IMR-90 (cell line): Measurements from ENCODE around the gene CD2BP2. TPM values are rescaled to one million over a fixed set of nuclear protein-coding genes. Genes with fewer than 3 reads are reported as not detected.
A peak's percentile ranks its signal among the peaks of the same experiment; 100 is the strongest.

ENCODE experiments used
- ATAC-seq: fragments of 200-7000 bp; cut with Tn5 transposase; 2 replicates; pipeline ENCODE4 v1.9.1; 2020; ENCODE audit warnings: low read depth, mild to moderate bottlenecking, moderate library complexity
- BruUV-seq: library from RNA; stranded (reverse); fragments of 400-500 nt; replicated peaks from 2 replicates; lab custom pipeline; 2021; lab: Mats Ljungman, UMichigan
- CTCF ChIA-PET: fragments of 300-600 bp; formaldehyde crosslinking; extraction: SDS; loops from one replicate; lab custom pipeline; 2021; ENCODE audit warnings: antibody characterized with exemption; lab: Yijun Ruan, JAX
- POLR2A ChIA-PET: fragments of 300-600 bp; sonication (Branson Sonifier 250); formaldehyde crosslinking; loops from one replicate; lab custom pipeline; 2022; ENCODE audit warnings: antibody characterized with exemption; ENCODE audit not compliant: unreplicated experiment; lab: Charles Lee
- DNase-seq: peaks from one replicate; pipeline ENCODE4 v3.0.0; 2013
- H2AFZ ChIP-seq: replicated peaks from 2 replicates; pipeline ENCODE3; 2013; ENCODE audit warnings: low read length, mild to moderate bottlenecking; ENCODE audit not compliant: poor library complexity
- H2AK5ac ChIP-seq: 2 replicates; pipeline ENCODE4 v1.6.1; 2013; ENCODE audit warnings: low read depth, low read length, inconsistent platforms
- H2AK9ac ChIP-seq: replicated peaks from 2 replicates; pipeline ENCODE3; 2013; ENCODE audit warnings: mild to moderate bottlenecking, low read depth, low read length, moderate library complexity; ENCODE audit not compliant: poor library complexity
- H2BK120ac ChIP-seq: 2 replicates; pipeline ENCODE4 v1.6.1; 2013; ENCODE audit warnings: low read depth, low read length, inconsistent platforms
- H2BK15ac ChIP-seq: 3 replicates; pipeline ENCODE4 v1.6.1; 2013; ENCODE audit warnings: low read depth, low read length, inconsistent platforms
- H2BK20ac ChIP-seq: 2 replicates; pipeline ENCODE4 v1.6.1; 2013; ENCODE audit warnings: low read depth, mild to moderate bottlenecking, inconsistent platforms, low read length, moderate library complexity
- H2BK5ac ChIP-seq: 2 replicates; pipeline ENCODE4 v1.6.1; 2013; ENCODE audit warnings: mild to moderate bottlenecking, low read depth, low read length, inconsistent platforms; ENCODE audit not compliant: poor library complexity, severe bottlenecking
- H3K14ac ChIP-seq: replicated peaks from 2 replicates; pipeline ENCODE4 v1.6.1; 2013; ENCODE audit warnings: low read depth, low read length, inconsistent platforms
- H3K18ac ChIP-seq: 2 replicates; pipeline ENCODE4 v1.6.1; 2013; ENCODE audit warnings: low read depth, low read length, control low read depth
- H3K23ac ChIP-seq: 2 replicates; pipeline ENCODE4 v1.6.1; 2013; ENCODE audit warnings: low read depth, low read length, inconsistent platforms
- H3K27ac ChIP-seq: 2 replicates; pipeline ENCODE4 v1.5.1; 2013; ENCODE audit warnings: mild to moderate bottlenecking, control low read depth, low read length; ENCODE audit not compliant: insufficient read depth
- H3K27me3 ChIP-seq: 2 replicates; pipeline ENCODE4 v1.6.1; 2013; ENCODE audit warnings: low read length; ENCODE audit not compliant: control insufficient read depth, insufficient read depth
- H3K36me3 ChIP-seq: 2 replicates; pipeline ENCODE4 v1.6.1; 2013; ENCODE audit warnings: low read length, mixed read lengths; ENCODE audit not compliant: control insufficient read depth, insufficient read depth
- H3K4ac ChIP-seq: 2 replicates; pipeline ENCODE4 v1.6.1; 2013; ENCODE audit warnings: low read depth, low read length, inconsistent platforms
- H3K4me1 ChIP-seq: 2 replicates; pipeline ENCODE4 v1.6.1; 2013; ENCODE audit warnings: low read length, mixed read lengths; ENCODE audit not compliant: control insufficient read depth, insufficient read depth
- H3K4me2 ChIP-seq: 2 replicates; pipeline ENCODE4 v1.6.1; 2013; ENCODE audit warnings: low read depth, mild to moderate bottlenecking, control low read depth, low read length, moderate library complexity
- H3K4me3 ChIP-seq: 2 replicates; pipeline ENCODE4 v1.5.1; 2013; ENCODE audit warnings: low read depth, mild to moderate bottlenecking, control low read depth, low read length, moderate library complexity; ENCODE audit not compliant: insufficient read depth
- H3K56ac ChIP-seq: 2 replicates; pipeline ENCODE4 v1.6.1; 2013; ENCODE audit warnings: low read length, inconsistent platforms; ENCODE audit not compliant: insufficient read depth; ENCODE audit errors: extremely low read depth
- H3K79me1 ChIP-seq, 2 experiments: 2 replicates each; pipeline ENCODE4 v1.6.1; 2013; ENCODE audit warnings: low read length in 2 of 2, inconsistent platforms in 1 of 2, low read depth in 1 of 2
- H3K9ac ChIP-seq: 2 replicates; pipeline ENCODE4 v1.6.1; 2013; ENCODE audit warnings: low read depth, low read length, control low read depth
- H3K9me1 ChIP-seq: 2 replicates; pipeline ENCODE4 v1.6.1; 2013; ENCODE audit warnings: low read length, inconsistent platforms; ENCODE audit not compliant: insufficient read depth
- H3K9me3 ChIP-seq: 2 replicates; pipeline ENCODE4 v1.6.1; 2013; ENCODE audit warnings: low read length; ENCODE audit not compliant: control insufficient read depth, insufficient read depth
- H4K20me1 ChIP-seq: 2 replicates; pipeline ENCODE4 v1.6.1; 2013; ENCODE audit warnings: low read length, inconsistent platforms; ENCODE audit not compliant: insufficient read depth
- H4K5ac ChIP-seq: 2 replicates; pipeline ENCODE4 v1.6.1; 2013; ENCODE audit warnings: mild to moderate bottlenecking, low read depth, low read length, control low read depth
- H4K8ac ChIP-seq, 2 experiments: 2 replicates each; pipeline ENCODE4 v1.6.1; 2013; ENCODE audit warnings: low read depth in 2 of 2, low read length in 2 of 2, control low read depth in 1 of 2, inconsistent platforms in 1 of 2
- H4K91ac ChIP-seq: 2 replicates; pipeline ENCODE4 v1.6.1; 2013; ENCODE audit warnings: low read depth, low read length, inconsistent platforms; ENCODE audit not compliant: insufficient read depth
- BHLHE40 ChIP-seq: fragments of 150-350 bp; IDR thresholded peaks from 2 replicates; pipeline ENCODE4 v1.6.1; 2016; ENCODE audit warnings: mild to moderate bottlenecking, low read depth, low read length
- CHD1 ChIP-seq: IDR thresholded peaks from 2 replicates; pipeline ENCODE4 v1.6.1; 2012; ENCODE audit warnings: low read depth, low read length, improper control_type of control experiment
- FOS ChIP-seq: fragments of 150-350 bp; IDR thresholded peaks from 2 replicates; pipeline ENCODE4 v1.6.1; 2016; ENCODE audit warnings: low read depth, low read length
- MAFK ChIP-seq: IDR thresholded peaks from 2 replicates; pipeline ENCODE4 v1.6.1; 2012; ENCODE audit warnings: low read depth, low read length, improper control_type of control experiment
- MXI1 ChIP-seq: IDR thresholded peaks from 2 replicates; pipeline ENCODE4 v1.6.1; 2012; ENCODE audit warnings: low read depth, mild to moderate bottlenecking, low read length, moderate library complexity, borderline replicate concordance
- NFE2L2 ChIP-seq: fragments of 150-350 bp; IDR thresholded peaks from 2 replicates; pipeline ENCODE4 v1.6.1; 2016; ENCODE audit warnings: low read depth, mild to moderate bottlenecking, low read length
- RCOR1 ChIP-seq: IDR thresholded peaks from 2 replicates; pipeline ENCODE4 v1.6.1; 2012; ENCODE audit warnings: mild to moderate bottlenecking, low read length, improper control_type of control experiment; ENCODE audit not compliant: insufficient replicate concordance
- RFX5 ChIP-seq: IDR thresholded peaks from 2 replicates; pipeline ENCODE4 v1.8.0; 2012; ENCODE audit warnings: low read depth, mild to moderate bottlenecking, low read length, moderate library complexity
- WGBS, 2 experiments: methylation state at CpG; one replicate each; pipeline versions ENCODE4 v1.1.5 to v1.1.7; 2013; ENCODE audit warnings: missing lambda C conversion rate in 2 of 2; ENCODE audit not compliant: insufficient read length in 1 of 2; ENCODE audit errors: extremely low coverage in 2 of 2; 5-methylcytosine and 5-hydroxymethylcytosine counted together
- dilution Hi-C: fragments of 300-500 bp; cut with HindIII; formaldehyde crosslinking; loops from one replicate; pipeline ENCODE4 v1.14.3; 2018; ENCODE audit warnings: low sequenced_read_pairs; ENCODE audit not compliant: unreplicated experiment
- in situ Hi-C: fragments of 300-500 bp; cut with MboI; formaldehyde crosslinking; loops from 3 replicates; pipeline ENCODE4 v1.14.3; 2019; ENCODE audit warnings: low sequenced_read_pairs, inconsistent platforms, mixed read lengths
- intact Hi-C: fragments of 100-400 bp; cut with micrococcal nuclease; formaldehyde crosslinking; loops from 2 replicates; pipeline ENCODE4 v1.10.0; 2022
- polyA plus RNA-seq, 3 experiments: library from polyadenylated mRNA; depleted of rRNA; stranded (reverse); fragments of >200 nt; gene quantifications; 2 replicates each; pipeline ENCODE4 v1.2.3, GENCODE V29; 2012; ENCODE audit warnings: low replicate concordance in 1 of 3
- total RNA-seq: library from RNA; depleted of rRNA; stranded (reverse); fragments of >200 nt; gene quantifications from 2 replicates; pipeline ENCODE4 v1.2.3, GENCODE V29; 2012
- TF ChIP-seq, protein P1 (sequence below): conservative IDR thresholded peaks from 2 replicates; pipeline ENCODE4 v1.5.1; 2012; ENCODE audit warnings: mild to moderate bottlenecking, low read depth, low read length, improper control_type of control experiment

Gene CD2BP2
- total and polyA plus RNA-seq, 2 of the 4 experiments (the other 2 are of a cell fraction) = 29.6 to 41.1 TPM

DNA sequence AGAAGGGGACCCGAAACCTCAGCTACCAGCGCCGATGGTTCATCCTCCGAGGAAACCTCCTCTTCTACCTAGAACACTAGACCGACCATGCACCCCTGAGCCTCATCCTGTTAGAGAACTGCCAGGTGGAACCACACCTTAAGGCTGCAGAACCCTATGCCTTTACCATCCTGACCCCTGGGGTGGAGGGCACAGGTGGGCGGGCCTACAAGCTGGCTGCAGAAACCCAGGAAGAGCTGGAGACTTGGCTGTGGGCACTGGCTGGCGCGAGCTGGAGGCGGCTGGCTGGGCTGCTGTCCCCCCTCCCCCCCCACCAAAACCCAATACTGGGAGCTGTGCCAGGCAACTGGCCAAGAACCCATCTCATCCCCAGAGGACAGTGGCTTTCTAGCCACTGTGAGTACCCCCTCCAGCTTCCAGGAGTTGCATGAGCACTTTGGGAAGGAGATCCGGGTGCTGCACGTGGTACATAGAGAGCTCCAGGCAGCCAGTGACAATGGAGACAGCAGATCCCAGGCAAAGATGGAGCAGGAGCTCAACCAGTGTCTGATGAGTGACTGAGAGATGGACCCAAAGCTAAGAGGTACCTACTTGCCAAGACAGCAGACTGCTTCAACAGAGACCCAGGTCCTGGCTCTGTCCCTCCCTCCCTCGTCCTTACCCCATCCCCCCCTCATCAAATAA is 1.4 kb upstream of the CD2BP2 start:
- intact Hi-C loops = no loop called here
- Histone ChIP-seq H3K36me3 (peaks cover 49% of the 10 kb centered on the region), H3K23ac (no peak overlapping the region), H4K20me1 (peaks cover 8% of the 10 kb centered on the region; the same call in 1 of the 2 replicates), H3K9ac (no peak overlapping the region), H3K9me1 (peaks cover 9% of the 10 kb centered on the region), H3K4ac (peak overlapping the region; percentile 91), H2BK15ac (0 out of 3 replicates have a peak overlapping the region, but pooled peaks have one; percentile 12), H2AFZ (peak overlapping the region; percentile 18), H3K27me3 (no peaks in the 10 kb centered on the region), H3K79me1 (peaks cover 10 to 70% of the 10 kb centered on the region in 2 experiments), H2AK9ac (peak overlapping the region; percentile 96), H2BK120ac (peak overlapping the region; percentile 71; the same call in 1 of the 2 replicates), H3K56ac (no peak overlapping the region), H2BK20ac (no peak overlapping the region), H4K5ac (no peak overlapping the region; the same call in 1 of the 2 replicates), H3K18ac (no peak overlapping the region), H3K9me3 (no peaks in the 10 kb centered on the region), H3K14ac (no peak overlapping the region), H2AK5ac (peak overlapping the region; percentile 88), H2BK5ac (no peak overlapping the region), H3K27ac (peak overlapping the region; percentile 93; the same call in 1 of the 2 replicates), H3K4me2 (peak overlapping the region; percentile 80), H3K4me3 (no peak overlapping the region), H4K8ac (peak overlapping the region; percentile 55 to 93), H3K4me1 (peaks cover 7% of the 10 kb centered on the region; the same call in 1 of the 2 replicates), H4K91ac (no peak overlapping the region)
- no CpG with 5 or more reads among the region's 12 CpGs for WGBS, 2 experiments
- no peak for TF ChIP-seq BHLHE40
- TF ChIP-seq MXI1 = no peak
- no peak for TF ChIP-seq MAFK
- TF ChIP-seq RCOR1 = no peak
- TF ChIP-seq, protein P1, sequence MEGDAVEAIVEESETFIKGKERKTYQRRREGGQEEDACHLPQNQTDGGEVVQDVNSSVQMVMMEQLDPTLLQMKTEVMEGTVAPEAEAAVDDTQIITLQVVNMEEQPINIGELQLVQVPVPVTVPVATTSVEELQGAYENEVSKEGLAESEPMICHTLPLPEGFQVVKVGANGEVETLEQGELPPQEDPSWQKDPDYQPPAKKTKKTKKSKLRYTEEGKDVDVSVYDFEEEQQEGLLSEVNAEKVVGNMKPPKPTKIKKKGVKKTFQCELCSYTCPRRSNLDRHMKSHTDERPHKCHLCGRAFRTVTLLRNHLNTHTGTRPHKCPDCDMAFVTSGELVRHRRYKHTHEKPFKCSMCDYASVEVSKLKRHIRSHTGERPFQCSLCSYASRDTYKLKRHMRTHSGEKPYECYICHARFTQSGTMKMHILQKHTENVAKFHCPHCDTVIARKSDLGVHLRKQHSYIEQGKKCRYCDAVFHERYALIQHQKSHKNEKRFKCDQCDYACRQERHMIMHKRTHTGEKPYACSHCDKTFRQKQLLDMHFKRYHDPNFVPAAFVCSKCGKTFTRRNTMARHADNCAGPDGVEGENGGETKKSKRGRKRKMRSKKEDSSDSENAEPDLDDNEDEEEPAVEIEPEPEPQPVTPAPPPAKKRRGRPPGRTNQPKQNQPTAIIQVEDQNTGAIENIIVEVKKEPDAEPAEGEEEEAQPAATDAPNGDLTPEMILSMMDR = no peak
- no peak for TF ChIP-seq RFX5
- TF ChIP-seq CHD1 = no peak
- no peak for TF ChIP-seq FOS
- no peak for TF ChIP-seq NFE2L2
- in situ Hi-C loops = no loop called here
- POLR2A ChIA-PET = interaction anchor here (0.6 kb wide), 1 partner anchor 305 kb away, joined by 5 read pairs; no protein-coding TSS in a partner anchor
- BruUV-seq = no TSS peak
- dilution Hi-C loops = no loop called here
- DNase-seq (no peak), ATAC-seq (no peak)
- CTCF ChIA-PET = no interaction called here
